Measurements from ENCODE around the gene MYCBPAP. TPM values are rescaled to one million over a fixed set of nuclear protein-coding genes. Genes with fewer than 3 reads are reported as not detected.

MYCBPAP gene
- total RNA-seq, 6 experiments from 2014 or later: 0.12 to 0.76 (median 0.28) TPM

DNA sequence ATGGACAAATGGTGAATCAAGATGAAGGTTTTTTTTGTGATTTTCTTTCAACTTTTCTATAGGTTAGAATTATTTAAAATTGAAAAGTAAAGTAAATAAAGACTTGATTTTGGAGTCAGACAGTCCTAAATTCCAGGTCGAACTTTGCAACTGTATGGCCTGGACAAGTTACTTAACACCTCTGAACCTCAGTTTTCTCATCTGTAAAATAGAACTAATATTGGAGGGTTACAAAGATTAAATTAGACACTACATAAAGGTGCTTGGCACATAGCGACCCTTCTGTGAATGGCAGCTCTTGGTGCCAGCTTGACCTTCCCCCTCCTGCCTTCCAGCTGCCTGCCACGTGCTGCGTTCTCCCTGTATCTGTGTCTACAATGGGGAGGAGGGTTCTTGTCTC, 26.6 kb upstream of the MYCBPAP start:
- TF ChIP-seq, protein P1, sequence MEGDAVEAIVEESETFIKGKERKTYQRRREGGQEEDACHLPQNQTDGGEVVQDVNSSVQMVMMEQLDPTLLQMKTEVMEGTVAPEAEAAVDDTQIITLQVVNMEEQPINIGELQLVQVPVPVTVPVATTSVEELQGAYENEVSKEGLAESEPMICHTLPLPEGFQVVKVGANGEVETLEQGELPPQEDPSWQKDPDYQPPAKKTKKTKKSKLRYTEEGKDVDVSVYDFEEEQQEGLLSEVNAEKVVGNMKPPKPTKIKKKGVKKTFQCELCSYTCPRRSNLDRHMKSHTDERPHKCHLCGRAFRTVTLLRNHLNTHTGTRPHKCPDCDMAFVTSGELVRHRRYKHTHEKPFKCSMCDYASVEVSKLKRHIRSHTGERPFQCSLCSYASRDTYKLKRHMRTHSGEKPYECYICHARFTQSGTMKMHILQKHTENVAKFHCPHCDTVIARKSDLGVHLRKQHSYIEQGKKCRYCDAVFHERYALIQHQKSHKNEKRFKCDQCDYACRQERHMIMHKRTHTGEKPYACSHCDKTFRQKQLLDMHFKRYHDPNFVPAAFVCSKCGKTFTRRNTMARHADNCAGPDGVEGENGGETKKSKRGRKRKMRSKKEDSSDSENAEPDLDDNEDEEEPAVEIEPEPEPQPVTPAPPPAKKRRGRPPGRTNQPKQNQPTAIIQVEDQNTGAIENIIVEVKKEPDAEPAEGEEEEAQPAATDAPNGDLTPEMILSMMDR (IDR thresholded peaks at IDR 0.05): no peak
- H3K9me3 Mint-ChIP-seq: no peaks in the 10 kb centered on the region
- H3K27me3 Mint-ChIP-seq (ENCODE audit: insufficient read depth): no peaks in the 10 kb centered on the region
- no peaks in the 10 kb centered on the region for H3K36me3 Mint-ChIP-seq (ENCODE audit: low read depth)
- no peak for DNase-seq
- H3K4me1 Mint-ChIP-seq (ENCODE audit: low read depth): peaks cover 32% of the 10 kb centered on the region
- no peak overlapping the region for H3K4me3 Mint-ChIP-seq
- H3K27ac Mint-ChIP-seq: no peak overlapping the region; the same call in 1 of the 2 replicates

DNA sequence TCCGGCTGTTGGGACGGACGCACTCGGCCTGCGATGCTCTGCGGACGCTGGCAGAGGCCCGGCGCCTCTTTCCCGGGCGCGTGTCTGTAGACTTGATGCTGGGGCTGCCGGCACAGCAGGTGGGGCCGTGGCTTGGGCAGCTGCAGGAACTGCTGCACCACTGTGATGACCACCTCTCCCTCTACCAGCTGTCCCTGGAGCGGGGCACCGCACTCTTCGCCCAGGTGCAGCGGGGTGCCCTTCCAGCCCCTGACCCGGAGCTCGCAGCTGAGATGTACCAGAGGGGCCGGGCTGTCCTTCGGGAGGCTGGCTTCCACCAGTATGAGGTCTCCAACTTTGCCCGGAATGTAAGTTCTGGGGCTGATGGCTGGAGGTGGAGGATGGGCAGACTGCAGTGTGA, 26.1 kb upstream of the MYCBPAP start:
- Mint-ChIP-seq H3K36me3 (ENCODE audit: low read depth) (no peaks in the 10 kb centered on the region), H3K4me1 (ENCODE audit: low read depth) (peaks cover 32% of the 10 kb centered on the region), H3K27ac (no peak overlapping the region; the same call in 1 of the 2 replicates), H3K27me3 (ENCODE audit: insufficient read depth) (no peaks in the 10 kb centered on the region), H3K4me3 (no peak overlapping the region), H3K9me3 (no peaks in the 10 kb centered on the region)
- TF ChIP-seq, protein P1 (IDR thresholded peaks at IDR 0.05): no peak
- DNase-seq: no peak

DNA sequence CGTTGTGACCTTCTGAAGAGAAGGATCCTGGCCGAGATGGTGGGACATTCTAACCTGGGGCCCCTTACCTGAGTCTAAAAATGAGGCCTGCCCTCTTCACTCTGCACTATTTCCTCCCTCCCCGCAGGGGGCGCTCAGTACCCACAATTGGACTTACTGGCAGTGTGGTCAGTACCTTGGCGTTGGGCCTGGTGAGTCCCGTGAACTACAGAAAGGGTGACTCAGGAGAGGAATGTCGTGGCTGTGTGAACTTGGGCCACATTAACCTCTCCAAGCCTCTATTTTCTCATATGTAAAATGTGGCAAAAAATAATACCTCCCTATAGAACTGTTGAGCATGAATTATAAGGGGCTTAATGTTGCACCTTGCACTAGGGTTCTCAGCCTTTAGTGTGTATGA, 25.7 kb upstream of the MYCBPAP start:
- no peaks in the 10 kb centered on the region for H3K9me3 Mint-ChIP-seq
- TF ChIP-seq, protein P1 (IDR thresholded peaks at IDR 0.05): peak; percentile 93
- H3K4me1 Mint-ChIP-seq (ENCODE audit: low read depth): peaks cover 33% of the 10 kb centered on the region
- H3K4me3 Mint-ChIP-seq: peak overlapping the region; percentile 60
- H3K36me3 Mint-ChIP-seq (ENCODE audit: low read depth): no peaks in the 10 kb centered on the region
- DNase-seq: peak; percentile 97
- peak overlapping the region; percentile 93 for H3K27ac Mint-ChIP-seq
- no peaks in the 10 kb centered on the region for H3K27me3 Mint-ChIP-seq (ENCODE audit: insufficient read depth)

DNA sequence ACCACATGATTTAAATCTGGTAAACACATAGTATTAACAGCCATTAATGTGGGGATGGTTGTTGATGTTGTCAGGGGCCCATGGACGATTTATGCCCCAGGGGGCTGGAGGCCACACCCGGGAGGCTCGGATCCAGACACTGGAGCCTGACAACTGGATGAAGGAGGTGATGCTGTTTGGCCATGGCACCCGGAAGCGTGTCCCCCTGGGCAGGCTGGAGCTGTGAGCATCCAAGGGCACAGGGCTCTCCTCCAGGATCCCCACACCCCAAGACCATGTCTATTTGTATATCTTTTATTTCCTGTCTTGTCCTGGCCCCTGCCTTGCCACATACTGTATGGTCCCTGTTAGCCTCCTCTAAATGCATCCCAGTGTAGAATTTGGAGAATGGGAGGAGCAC, 25.0 kb upstream of the MYCBPAP start:
- TF ChIP-seq, protein P1 (IDR thresholded peaks at IDR 0.05): no peak
- no peaks in the 10 kb centered on the region for H3K36me3 Mint-ChIP-seq (ENCODE audit: low read depth)
- H3K27ac Mint-ChIP-seq: no peak overlapping the region; the same call in 1 of the 2 replicates
- DNase-seq: no peak
- no peaks in the 10 kb centered on the region for H3K9me3 Mint-ChIP-seq
- peaks cover 35% of the 10 kb centered on the region for H3K4me1 Mint-ChIP-seq (ENCODE audit: low read depth)
- no peak overlapping the region for H3K4me3 Mint-ChIP-seq
- no peaks in the 10 kb centered on the region; the same call in 1 of the 2 replicates for H3K27me3 Mint-ChIP-seq (ENCODE audit: insufficient read depth)

DNA sequence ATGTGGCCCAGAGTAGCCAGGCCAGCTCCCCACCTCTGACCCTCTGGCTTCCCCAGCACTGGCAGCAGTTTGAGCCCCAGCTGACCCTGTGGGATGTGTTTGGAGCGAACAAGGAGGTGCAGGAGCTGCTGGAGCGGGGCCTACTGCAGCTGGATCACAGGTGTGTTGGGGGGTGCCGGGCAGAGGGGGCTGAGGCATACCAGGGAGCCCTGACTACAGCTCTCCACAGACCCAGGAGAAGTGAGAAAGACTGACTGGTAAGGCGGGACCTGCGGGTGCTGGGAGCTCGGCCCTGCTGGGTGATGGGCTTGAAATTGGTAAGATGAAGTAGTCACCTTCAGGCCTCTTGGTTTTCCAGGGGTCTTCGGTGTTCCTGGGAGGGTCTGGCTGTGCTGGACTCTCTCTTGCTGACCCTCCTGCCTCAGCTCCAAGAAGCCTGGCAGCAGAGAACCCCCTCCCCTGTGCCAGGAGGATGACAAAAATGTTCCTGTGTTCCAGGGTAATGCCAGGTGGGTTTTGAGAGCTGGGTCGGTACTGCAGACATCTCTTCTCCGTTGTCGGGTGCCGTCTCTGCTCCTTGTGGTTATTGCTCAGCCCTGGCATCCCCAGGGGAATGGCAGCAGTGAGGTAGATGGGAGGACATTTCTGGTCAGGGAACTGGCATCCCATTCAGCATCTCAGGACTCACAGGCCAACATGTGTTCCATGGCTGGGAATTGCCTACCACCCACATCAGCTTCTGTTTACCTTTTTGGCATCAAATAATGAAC, 23.7 kb upstream of the MYCBPAP start:
- no peak overlapping the region for H3K4me3 Mint-ChIP-seq
- no peaks in the 10 kb centered on the region for H3K36me3 Mint-ChIP-seq (ENCODE audit: low read depth)
- H3K4me1 Mint-ChIP-seq (ENCODE audit: low read depth): peaks cover 32% of the 10 kb centered on the region
- no peak overlapping the region for H3K27ac Mint-ChIP-seq
- no peak for DNase-seq
- no peaks in the 10 kb centered on the region for H3K9me3 Mint-ChIP-seq
- TF ChIP-seq, protein P1 (IDR thresholded peaks at IDR 0.05): no peak
- H3K27me3 Mint-ChIP-seq (ENCODE audit: insufficient read depth): no peaks in the 10 kb centered on the region; the same call in 1 of the 2 replicates
